ELR (cell line): ENCODE data around the gene SNRPF.

Source experiments
- DNase-seq: peaks from one replicate; pipeline ENCODE4 v3.0.0-alpha.2; 2015; ENCODE audit warnings: low read depth

The SNRPF gene

GRCh38 chr12:95859344-95859816 is 628 bp downstream of the SNRPF start:
- DNase-seq = peak; percentile 65

- no peak for DNase-seq
Measured at GRCh38 chr12:95859947-95860850, 1.4 kb downstream of the SNRPF start.

GRCh38 chr12:95862038-95862437 is 3.3 kb downstream of the SNRPF start:
- DNase-seq = no peak

- DNase-seq = no peak
Measured at GRCh38 chr12:95863337-95863736, 4.6 kb downstream of the SNRPF start.

GRCh38 chr12:95870897-95871296 is 12.1 kb downstream of the SNRPF start:
- no peak for DNase-seq

GRCh38 chr12:95874452-95874851 is 15.7 kb downstream of the SNRPF start:
- no peak for DNase-seq

GRCh38 chr12:95877622-95878021 is 18.9 kb downstream of the SNRPF start:
- peak; percentile 6 for DNase-seq

GRCh38 chr12:95880895-95881294 is 22.1 kb downstream of the SNRPF start:
- DNase-seq = no peak

DNA sequence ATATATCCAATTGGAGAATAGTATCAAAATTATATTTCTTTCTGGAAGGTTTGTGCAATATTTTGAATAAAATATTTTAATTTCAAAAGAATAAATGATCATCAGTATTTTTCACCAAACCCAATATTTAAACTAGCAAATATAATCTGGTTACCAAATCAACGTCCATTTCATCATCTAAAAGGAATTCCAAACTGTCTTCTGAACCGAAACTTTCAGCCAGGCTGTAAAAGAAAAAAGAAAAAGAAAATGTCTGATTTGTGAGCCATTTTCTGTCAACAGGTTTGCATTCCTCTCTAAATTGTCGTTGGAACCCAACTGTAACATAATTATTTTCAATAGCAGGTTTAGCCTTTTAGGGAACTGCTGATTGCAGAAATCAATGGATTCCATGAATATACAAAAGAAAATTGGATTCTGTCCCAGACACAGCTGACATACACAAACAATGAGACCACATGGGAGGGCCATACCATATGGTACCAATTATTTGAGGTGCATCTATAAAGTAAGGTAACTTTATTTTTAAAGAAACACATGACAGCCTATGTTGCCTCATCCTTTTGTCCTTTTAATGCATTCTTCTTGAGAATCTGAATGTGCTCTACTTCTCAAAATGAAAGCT is 22.7 kb downstream of the SNRPF start:
- DNase-seq = peak; percentile 28

GRCh38 chr12:95882080-95882479 is 23.3 kb downstream of the SNRPF start:
- DNase-seq = no peak

DNA sequence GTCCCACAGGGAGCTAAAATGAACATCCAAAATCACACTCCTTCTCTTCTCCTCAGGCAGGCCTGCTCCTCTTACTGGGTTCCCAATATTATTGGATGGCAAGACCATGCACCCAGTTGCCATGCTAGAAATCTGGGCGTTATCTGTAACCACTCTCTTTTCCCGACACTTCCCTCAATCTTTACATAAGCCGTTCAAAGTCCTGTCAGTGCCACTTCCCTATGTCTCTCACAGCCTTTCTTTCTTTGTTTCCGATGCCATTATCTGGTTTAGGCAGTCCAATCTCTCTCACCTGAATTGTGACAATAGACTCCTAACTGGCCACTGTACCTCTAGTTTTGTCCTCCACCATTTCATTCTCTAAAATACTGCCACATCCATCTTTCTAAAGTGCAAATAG is 24.1 kb downstream of the SNRPF start:
- DNase-seq = no peak

- peak; percentile 23 for DNase-seq
Measured at GRCh38 chr12:95884998-95885397, 26.2 kb downstream of the SNRPF start.

DNA sequence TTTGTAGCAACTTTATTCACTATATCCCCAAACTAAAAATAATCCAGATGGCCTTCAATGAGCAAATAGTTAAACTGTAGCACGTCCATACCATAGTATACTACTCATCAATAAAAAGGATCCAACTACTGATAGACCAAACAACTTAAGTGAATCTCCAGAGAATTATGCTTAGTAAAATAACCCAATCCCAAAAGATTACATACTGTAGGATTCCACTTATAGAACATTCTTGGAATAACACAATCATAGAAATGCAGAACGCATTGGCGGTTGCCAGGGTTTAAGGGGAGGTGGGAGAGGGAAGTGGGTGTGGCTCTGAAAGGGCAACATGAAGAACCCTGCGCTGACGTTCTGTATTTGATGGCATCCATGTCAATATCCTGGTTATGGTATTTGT is 28.6 kb downstream of the SNRPF start:
- DNase-seq = no peak

DNA sequence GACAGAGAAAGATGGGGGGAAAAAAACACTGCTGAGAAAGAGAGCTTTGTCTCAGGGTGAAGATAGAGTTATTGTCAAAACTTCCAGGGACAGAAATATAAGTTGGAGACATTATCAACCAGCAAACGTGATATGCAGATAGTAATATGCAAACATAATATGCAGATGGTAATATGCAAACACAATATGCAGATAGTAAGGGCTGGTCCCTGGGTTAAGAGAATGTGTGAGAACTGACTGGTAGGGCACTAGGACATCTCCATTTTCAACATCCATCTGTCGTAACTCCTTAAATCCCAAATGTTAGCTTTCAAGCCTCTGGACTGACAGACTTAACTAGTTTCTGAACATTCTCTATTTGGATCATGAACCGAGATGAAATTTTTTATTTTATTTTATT is 32.2 kb downstream of the SNRPF start:
- DNase-seq = no peak

GRCh38 chr12:95896846-95897245 is 38.1 kb downstream of the SNRPF start:
- DNase-seq = no peak

GRCh38 chr12:95898081-95898480 is 39.3 kb downstream of the SNRPF start:
- DNase-seq = no peak

DNA sequence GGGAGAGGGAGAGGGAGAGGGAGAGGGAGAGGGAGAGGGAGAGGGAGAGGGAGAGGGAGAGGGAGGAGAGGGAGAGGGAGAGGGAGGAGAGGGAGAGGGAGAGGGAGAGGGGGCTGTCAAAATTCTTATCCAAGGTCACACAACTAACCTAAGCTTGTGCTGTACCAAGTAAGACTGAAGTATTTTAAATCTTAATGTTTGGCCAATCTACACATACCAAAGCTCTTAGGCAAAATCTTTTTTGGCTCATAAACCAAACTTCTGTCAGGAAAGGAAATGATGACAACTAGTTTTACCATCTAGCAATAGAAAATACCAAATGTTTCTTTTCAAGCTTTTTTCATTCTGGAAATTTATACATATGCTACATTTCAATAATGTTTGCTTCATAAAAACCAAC is 49.8 kb downstream of the SNRPF start:
- DNase-seq = peak; percentile 43

DNA sequence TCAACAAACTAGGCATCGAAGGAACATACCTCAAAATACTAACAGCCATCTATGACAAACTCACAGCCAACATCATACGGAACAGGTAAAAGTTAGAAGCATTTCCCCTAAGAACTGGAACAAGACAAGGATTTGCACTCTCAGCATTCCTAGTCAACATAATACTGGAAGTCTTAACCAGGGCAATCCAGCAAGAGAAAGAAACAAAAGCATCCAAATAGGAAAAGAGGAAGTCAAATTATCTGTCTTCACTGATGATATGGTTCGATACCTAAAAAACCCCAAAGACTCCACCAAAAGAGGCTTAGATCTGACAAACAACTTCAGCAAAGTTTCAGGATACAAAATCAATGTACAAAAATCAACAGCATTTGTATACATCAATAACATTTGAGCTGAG is 51.1 kb downstream of the SNRPF start:
- DNase-seq = no peak
